ENCODE data around the gene LPCAT2. TPM values are rescaled to one million over a fixed set of nuclear protein-coding genes. Genes with fewer than 3 reads are reported as not detected.

LPCAT2 gene
- polyA plus RNA-seq, 2 of the 4 experiments (the other 2 are of a cell fraction), result 8.0 to 16.3 TPM

DNA sequence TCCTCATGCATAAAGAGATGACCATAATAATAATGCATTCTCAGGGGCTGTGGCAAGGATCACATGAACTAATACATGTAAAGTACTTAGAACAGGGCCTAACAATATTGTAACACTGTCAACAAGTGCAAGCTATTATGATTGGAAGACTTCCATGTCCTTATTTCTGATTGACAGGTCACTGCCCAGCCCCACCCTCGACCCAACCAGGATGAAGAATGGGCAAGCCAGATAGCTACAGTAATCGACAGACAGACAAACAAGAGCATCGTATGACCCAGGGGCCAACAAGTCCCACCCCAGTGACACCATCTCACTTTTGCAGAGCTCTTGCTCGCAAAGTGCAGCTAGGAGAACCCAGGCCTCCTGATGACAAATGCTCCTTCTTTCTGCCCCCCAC lies 44.5 kb upstream of the LPCAT2 start:
- TF ChIP-seq, protein P1, sequence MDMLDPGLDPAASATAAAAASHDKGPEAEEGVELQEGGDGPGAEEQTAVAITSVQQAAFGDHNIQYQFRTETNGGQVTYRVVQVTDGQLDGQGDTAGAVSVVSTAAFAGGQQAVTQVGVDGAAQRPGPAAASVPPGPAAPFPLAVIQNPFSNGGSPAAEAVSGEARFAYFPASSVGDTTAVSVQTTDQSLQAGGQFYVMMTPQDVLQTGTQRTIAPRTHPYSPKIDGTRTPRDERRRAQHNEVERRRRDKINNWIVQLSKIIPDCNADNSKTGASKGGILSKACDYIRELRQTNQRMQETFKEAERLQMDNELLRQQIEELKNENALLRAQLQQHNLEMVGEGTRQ (IDR thresholded peaks at IDR 0.05), result no peak
- TF ChIP-seq, protein P2, sequence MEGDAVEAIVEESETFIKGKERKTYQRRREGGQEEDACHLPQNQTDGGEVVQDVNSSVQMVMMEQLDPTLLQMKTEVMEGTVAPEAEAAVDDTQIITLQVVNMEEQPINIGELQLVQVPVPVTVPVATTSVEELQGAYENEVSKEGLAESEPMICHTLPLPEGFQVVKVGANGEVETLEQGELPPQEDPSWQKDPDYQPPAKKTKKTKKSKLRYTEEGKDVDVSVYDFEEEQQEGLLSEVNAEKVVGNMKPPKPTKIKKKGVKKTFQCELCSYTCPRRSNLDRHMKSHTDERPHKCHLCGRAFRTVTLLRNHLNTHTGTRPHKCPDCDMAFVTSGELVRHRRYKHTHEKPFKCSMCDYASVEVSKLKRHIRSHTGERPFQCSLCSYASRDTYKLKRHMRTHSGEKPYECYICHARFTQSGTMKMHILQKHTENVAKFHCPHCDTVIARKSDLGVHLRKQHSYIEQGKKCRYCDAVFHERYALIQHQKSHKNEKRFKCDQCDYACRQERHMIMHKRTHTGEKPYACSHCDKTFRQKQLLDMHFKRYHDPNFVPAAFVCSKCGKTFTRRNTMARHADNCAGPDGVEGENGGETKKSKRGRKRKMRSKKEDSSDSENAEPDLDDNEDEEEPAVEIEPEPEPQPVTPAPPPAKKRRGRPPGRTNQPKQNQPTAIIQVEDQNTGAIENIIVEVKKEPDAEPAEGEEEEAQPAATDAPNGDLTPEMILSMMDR (IDR thresholded peaks at IDR 0.05), result no peak

DNA sequence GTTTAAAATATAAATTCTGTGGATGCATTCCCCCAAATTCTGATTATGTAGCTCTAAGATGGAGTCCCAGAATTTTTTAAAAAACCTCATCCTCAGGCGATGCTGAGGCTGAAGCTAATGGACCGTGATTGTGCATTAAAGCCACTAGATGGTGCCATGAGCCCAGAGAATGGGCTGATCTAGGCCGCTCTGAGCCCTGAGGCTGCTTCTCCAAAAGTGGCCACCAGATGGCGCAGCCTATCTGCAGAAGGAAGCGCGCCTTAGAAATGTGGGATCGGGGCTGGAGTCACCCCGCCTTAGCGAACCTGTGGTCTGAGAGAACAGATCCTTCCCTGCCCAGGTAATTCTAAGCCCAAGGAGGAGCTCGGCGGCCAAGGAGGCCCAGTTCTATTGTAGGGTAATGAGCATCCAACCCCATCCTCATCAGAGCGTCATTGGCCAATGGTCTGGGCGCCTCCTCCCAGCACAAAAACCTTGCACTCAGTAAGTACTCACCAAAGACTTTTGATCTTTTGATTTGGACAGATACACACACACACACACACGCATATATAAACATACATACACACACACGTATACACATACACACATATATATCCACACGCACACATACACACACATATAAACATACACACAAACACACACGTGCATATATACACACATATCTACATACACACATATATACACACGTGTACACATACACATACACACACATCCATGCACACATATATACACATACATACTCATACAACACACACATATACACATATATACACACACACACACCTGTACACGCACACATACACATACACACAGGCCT lies 43.6 kb upstream of the LPCAT2 start:
- WGBS (ENCODE audit: missing lambda C conversion rate), result 29% methylated on average over 19 of the region's 19 CpGs
- H3K4me3 ChIP-seq, result no peak overlapping the region
- no peaks in the 10 kb centered on the region for H3K9me3 ChIP-seq
- FAIRE-seq (no peak), DNase-seq (ENCODE audit: low read depth in 1 of 2, low spot score in 1 of 2) (peak; percentile 74 to 82), ATAC-seq (peak; percentile 86 to 96)
- peak overlapping the region; percentile 69 for H3K4me2 ChIP-seq
- peaks cover under 1% of the 10 kb centered on the region; the same call in 1 of the 3 replicates for H3K4me1 ChIP-seq
- CTCF ChIA-PET, result interaction anchor here (0.6 to 16.8 kb wide), 98 partner anchors 10 to 1921 kb away, joined by 3 to 554 read pairs (median 5); partner anchors contain the start of gene CAPNS2
- POLR2A ChIA-PET, result no interaction called here
- H3K27ac ChIP-seq, result no peak overlapping the region
- peak; percentile 100 for TF ChIP-seq SMC3 (IDR thresholded peaks at IDR 0.05)
- peak; percentile 100 for TF ChIP-seq RAD21 (conservative IDR thresholded peaks at IDR 0.05 in 1 of 2, IDR thresholded peaks at IDR 0.05 in 1 of 2)
- TF ChIP-seq, protein P2 (IDR thresholded peaks at IDR 0.05), result peak; percentile 100
- peak; percentile 37; the same call in 1 of the 2 replicates for TF ChIP-seq MAZ (IDR thresholded peaks at IDR 0.05; ENCODE audit: borderline replicate concordance, low read depth, low read length)
- 0 out of 2 replicates have a peak, but pooled peaks have one; percentile 28 for TF ChIP-seq MYC (IDR thresholded peaks at IDR 0.05; ENCODE audit: borderline replicate concordance, low read length)
- TF ChIP-seq BHLHE40 (IDR thresholded peaks at IDR 0.05; ENCODE audit: low read depth, low read length), result no peak
- TF ChIP-seq ZC3H11A (IDR thresholded peaks at IDR 0.05), result no peak

More for the DNA sequence above, 44.5 kb upstream of the LPCAT2 start:
- Histone ChIP-seq H3K4me2 (no peak overlapping the region), H3K4me3 (no peak overlapping the region), H3K4me1 (no peaks in the 10 kb centered on the region), H3K27ac (no peak overlapping the region), H3K9me3 (no peaks in the 10 kb centered on the region)
- peak; percentile 11 to 22; a peak in 1 of 6 replicates for ATAC-seq
- WGBS (ENCODE audit: missing lambda C conversion rate), result 19% methylated on average over 4 of the region's 4 CpGs
- POLR2A ChIA-PET, result no interaction called here
- no peak for FAIRE-seq
- no peak for DNase-seq (ENCODE audit: low read depth in 1 of 2, low spot score in 1 of 2)
- CTCF ChIA-PET, result interaction anchor here (0.6 to 16.8 kb wide), 90 partner anchors 9 to 1920 kb away, joined by 3 to 554 read pairs (median 6); partner anchors contain the start of gene CAPNS2

DNA sequence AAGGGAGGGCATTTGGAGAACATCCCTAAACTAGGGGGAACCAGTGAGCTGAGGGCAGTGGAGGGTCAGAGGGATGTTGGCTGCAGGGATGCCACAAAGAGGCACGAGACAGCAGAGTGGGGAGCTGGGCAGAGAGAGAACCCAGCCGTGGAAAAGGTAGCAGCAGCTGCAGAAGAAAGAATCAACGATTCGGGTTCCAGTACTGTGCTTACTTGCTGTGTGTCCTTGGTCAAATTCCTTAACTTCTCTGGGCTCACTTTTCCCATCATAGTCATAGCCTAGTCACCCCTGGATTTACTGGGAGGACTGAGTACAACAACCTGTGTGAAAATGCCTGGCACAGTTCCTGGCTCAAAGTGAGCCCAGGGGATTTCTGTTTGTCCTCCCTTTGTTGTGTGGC lies 42.7 kb upstream of the LPCAT2 start:
- 65% methylated on average over 4 of the region's 4 CpGs for WGBS (ENCODE audit: missing lambda C conversion rate)
- ATAC-seq, result no peak
- no peak overlapping the region for H3K4me3 ChIP-seq
- CTCF ChIA-PET, result interaction anchor here (1.2 to 16.8 kb wide), 13 partner anchors 9 to 235 kb away, joined by 3 to 554 read pairs (median 19); no protein-coding TSS in a partner anchor
- FAIRE-seq, result no peak
- POLR2A ChIA-PET, result no interaction called here
- no peak for DNase-seq (ENCODE audit: low read depth in 1 of 2, low spot score in 1 of 2)
- peaks cover 10% of the 10 kb centered on the region for H3K4me1 ChIP-seq
- TF ChIP-seq KDM5A (IDR thresholded peaks at IDR 0.05), result no peak
- no peak for TF ChIP-seq RCOR1 (IDR thresholded peaks at IDR 0.05; ENCODE audit: low read depth, low read length)
- no peak for TF ChIP-seq RARB (CRISPR knock-in tag; IDR thresholded peaks at IDR 0.05)
- TF ChIP-seq, protein P3, sequence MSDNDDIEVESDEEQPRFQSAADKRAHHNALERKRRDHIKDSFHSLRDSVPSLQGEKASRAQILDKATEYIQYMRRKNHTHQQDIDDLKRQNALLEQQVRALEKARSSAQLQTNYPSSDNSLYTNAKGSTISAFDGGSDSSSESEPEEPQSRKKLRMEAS (IDR thresholded peaks at IDR 0.05), result no peak
- TF ChIP-seq NR3C1 (IDR thresholded peaks at IDR 0.05), result no peak
- no peak for TF ChIP-seq KDM1A (IDR thresholded peaks at IDR 0.05; ENCODE audit: low read depth)
- no peak for TF ChIP-seq GATA3 (IDR thresholded peaks at IDR 0.05; ENCODE audit: borderline replicate concordance)
- no peak overlapping the region for H3K4me2 ChIP-seq
- H3K27ac ChIP-seq, result no peak overlapping the region
- H3K9me3 ChIP-seq, result no peaks in the 10 kb centered on the region
